HEK293T (cell line): ENCODE measurements around the gene ZBTB21.

ENCODE experiments used
- CTCF ChIA-PET: fragments of 350-600 bp; formaldehyde crosslinking; extraction: SDS; loops from one replicate; lab custom pipeline; 2021; ENCODE audit warnings: antibody characterized with exemption, inconsistent platforms; lab: Yijun Ruan, JAX
- POLR2A ChIA-PET: fragments of 350-600 bp; formaldehyde crosslinking; extraction: SDS; loops from one replicate; lab custom pipeline; 2020; ENCODE audit warnings: antibody characterized with exemption, inconsistent platforms; lab: Yijun Ruan, JAX
- DNase-seq: peaks from one replicate; pipeline ENCODE4 v3.0.0; 2012; ENCODE audit warnings: mixed read lengths; ENCODE audit errors: extremely low spot score
- ARNT ChIP-seq: fragments of 450-650 bp; IDR thresholded peaks from 2 replicates; pipeline ENCODE4 v1.6.1; 2017; ENCODE audit warnings: mild to moderate bottlenecking
- BHLHE40 ChIP-seq: fragments of 450-650 bp; IDR thresholded peaks from 2 replicates; pipeline ENCODE4 v1.6.1; 2016; ENCODE audit warnings: mild to moderate bottlenecking, moderate library complexity, borderline replicate concordance
- CTBP1 ChIP-seq: fragments of 450-650 bp; IDR thresholded peaks from 2 replicates; pipeline ENCODE4 v1.6.1; 2016; ENCODE audit warnings: borderline replicate concordance
- ELF4 ChIP-seq: fragments of 450-650 bp; IDR thresholded peaks from 2 replicates; pipeline ENCODE4 v1.6.1; 2017; ENCODE audit warnings: antibody characterized with exemption
- FOXA1 ChIP-seq: fragments of 450-650 bp; IDR thresholded peaks from 2 replicates; pipeline ENCODE4 v1.6.1; 2016; ENCODE audit warnings: mild to moderate bottlenecking
- FOXK2 ChIP-seq: fragments of 450-650 bp; IDR thresholded peaks from 2 replicates; pipeline ENCODE4 v1.6.1; 2016; ENCODE audit warnings: mild to moderate bottlenecking
- FOXM1 ChIP-seq: fragments of 450-650 bp; IDR thresholded peaks from 2 replicates; pipeline ENCODE4 v1.6.1; 2017; ENCODE audit warnings: mild to moderate bottlenecking, borderline replicate concordance
- HDGF ChIP-seq: fragments of 450-650 bp; IDR thresholded peaks from 2 replicates; pipeline ENCODE4 v1.6.1; 2017; ENCODE audit warnings: antibody characterized with exemption, borderline replicate concordance
- L3MBTL2 ChIP-seq: fragments of 450-650 bp; conservative IDR thresholded peaks from 2 replicates; pipeline ENCODE4 v1.6.1; 2016; ENCODE audit warnings: mild to moderate bottlenecking
- LEF1 ChIP-seq: fragments of 450-650 bp; IDR thresholded peaks from 2 replicates; pipeline ENCODE4 v1.6.1; 2017; ENCODE audit warnings: mild to moderate bottlenecking, borderline replicate concordance
- NFRKB ChIP-seq: fragments of 450-650 bp; IDR thresholded peaks from 2 replicates; pipeline ENCODE4 v1.6.1; 2016; ENCODE audit warnings: mild to moderate bottlenecking, moderate library complexity
- SP1 ChIP-seq: fragments of 450-650 bp; IDR thresholded peaks from 2 replicates; pipeline ENCODE4 v1.6.1; 2017
- SUZ12 ChIP-seq: fragments of 450-650 bp; IDR thresholded peaks from 2 replicates; pipeline ENCODE4 v1.6.1; 2016; ENCODE audit warnings: mild to moderate bottlenecking
- TARDBP ChIP-seq: fragments of 450-650 bp; IDR thresholded peaks from 2 replicates; pipeline ENCODE4 v1.6.1; 2016
- ZNF384 ChIP-seq: fragments of 450-650 bp; IDR thresholded peaks from 2 replicates; pipeline ENCODE4 v1.6.1; 2016
- TF ChIP-seq, protein P1 (sequence below): fragments of 450-650 bp; IDR thresholded peaks from 2 replicates; pipeline ENCODE4 v1.6.1; 2016

ZBTB21 gene

DNA sequence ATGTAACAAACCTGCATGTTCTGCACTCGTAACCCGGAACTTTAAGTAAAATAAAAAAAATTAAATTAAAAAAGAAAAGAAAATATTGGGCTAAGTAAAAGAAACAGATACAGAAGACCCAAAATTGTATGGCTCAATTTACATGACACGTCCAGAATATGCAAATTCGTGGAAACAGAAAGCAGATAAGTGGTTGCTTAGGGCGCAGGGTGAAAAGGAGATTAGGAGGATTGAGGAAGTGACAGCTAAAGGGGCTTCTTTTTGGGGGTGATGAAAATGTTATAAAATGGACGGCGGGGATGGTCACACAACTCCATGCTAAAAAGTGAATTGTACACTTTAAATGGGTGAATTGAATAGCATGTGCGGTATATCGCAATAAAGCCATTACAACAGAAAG is 27.4 kb upstream of the ZBTB21 start:
- TF ChIP-seq CTBP1: no peak
- TF ChIP-seq, protein P1, sequence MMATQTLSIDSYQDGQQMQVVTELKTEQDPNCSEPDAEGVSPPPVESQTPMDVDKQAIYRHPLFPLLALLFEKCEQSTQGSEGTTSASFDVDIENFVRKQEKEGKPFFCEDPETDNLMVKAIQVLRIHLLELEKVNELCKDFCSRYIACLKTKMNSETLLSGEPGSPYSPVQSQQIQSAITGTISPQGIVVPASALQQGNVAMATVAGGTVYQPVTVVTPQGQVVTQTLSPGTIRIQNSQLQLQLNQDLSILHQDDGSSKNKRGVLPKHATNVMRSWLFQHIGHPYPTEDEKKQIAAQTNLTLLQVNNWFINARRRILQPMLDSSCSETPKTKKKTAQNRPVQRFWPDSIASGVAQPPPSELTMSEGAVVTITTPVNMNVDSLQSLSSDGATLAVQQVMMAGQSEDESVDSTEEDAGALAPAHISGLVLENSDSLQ: no peak
- no peak for TF ChIP-seq FOXA1
- no peak for TF ChIP-seq ARNT
- no peak for TF ChIP-seq SP1
- TF ChIP-seq ELF4: no peak
- TF ChIP-seq FOXK2: no peak
- TF ChIP-seq TARDBP: no peak
- no peak for TF ChIP-seq ZNF384
- no peak for TF ChIP-seq SUZ12
- no peak for TF ChIP-seq BHLHE40
- TF ChIP-seq LEF1: no peak
- no peak for TF ChIP-seq NFRKB
- no peak for TF ChIP-seq HDGF
- no peak for TF ChIP-seq FOXM1
- no peak for TF ChIP-seq L3MBTL2
- POLR2A ChIA-PET: interaction anchor here (0.9 kb wide), 1 partner anchor 26 kb away, joined by 3 read pairs; no protein-coding TSS in a partner anchor
- CTCF ChIA-PET: interaction anchor here (0.8 kb wide), 1 partner anchor 55 kb away, joined by 4 read pairs; no protein-coding TSS in a partner anchor
- DNase-seq: no peak

- ChIA-PET POLR2A (no interaction called here), CTCF (no interaction called here)
- DNase-seq: no peak
- TF ChIP-seq LEF1: no peak
- TF ChIP-seq HDGF: no peak
- no peak for TF ChIP-seq SP1
- TF ChIP-seq CTBP1: no peak
- no peak for TF ChIP-seq NFRKB
- no peak for TF ChIP-seq SUZ12
- TF ChIP-seq L3MBTL2: no peak
- TF ChIP-seq, protein P1: no peak
- no peak for TF ChIP-seq TARDBP
- no peak for TF ChIP-seq ARNT
- TF ChIP-seq FOXK2: no peak
- no peak for TF ChIP-seq FOXM1
- TF ChIP-seq ZNF384: no peak
- TF ChIP-seq BHLHE40: no peak
- TF ChIP-seq ELF4: no peak
These were observed 26.2 kb upstream of the ZBTB21 start for GRCh38 chr21:42036313-42036712.

DNA sequence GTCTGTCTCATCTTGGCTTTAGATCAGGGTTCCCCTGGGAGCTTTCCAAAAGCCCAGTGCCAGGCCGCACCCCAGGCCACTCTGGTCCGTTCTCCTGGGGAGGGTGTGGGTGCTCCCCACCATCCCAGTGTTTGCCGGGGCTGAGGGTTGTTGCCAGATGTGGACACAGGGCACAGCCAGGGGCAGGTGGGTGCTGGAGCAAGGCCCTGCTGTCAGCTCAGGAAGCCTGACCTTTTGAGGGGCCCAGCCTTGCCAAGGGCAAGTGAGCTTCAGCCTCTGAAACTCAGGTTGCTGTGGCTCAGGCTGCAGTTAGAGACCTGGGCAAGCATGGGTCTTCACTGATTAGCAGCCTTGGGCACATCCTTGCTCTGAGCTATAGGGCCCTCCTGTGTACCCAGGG is 22.8 kb upstream of the ZBTB21 start:
- no peak for DNase-seq
- TF ChIP-seq SUZ12: no peak
- TF ChIP-seq LEF1: no peak
- no peak for TF ChIP-seq BHLHE40
- TF ChIP-seq L3MBTL2: no peak
- TF ChIP-seq ARNT: no peak
- no peak for TF ChIP-seq TARDBP
- no peak for TF ChIP-seq FOXK2
- ChIA-PET CTCF (interaction anchor here (0.6 kb wide), 1 partner anchor 43 kb away, joined by 3 read pairs; no protein-coding TSS in a partner anchor), POLR2A (no interaction called here)

DNA sequence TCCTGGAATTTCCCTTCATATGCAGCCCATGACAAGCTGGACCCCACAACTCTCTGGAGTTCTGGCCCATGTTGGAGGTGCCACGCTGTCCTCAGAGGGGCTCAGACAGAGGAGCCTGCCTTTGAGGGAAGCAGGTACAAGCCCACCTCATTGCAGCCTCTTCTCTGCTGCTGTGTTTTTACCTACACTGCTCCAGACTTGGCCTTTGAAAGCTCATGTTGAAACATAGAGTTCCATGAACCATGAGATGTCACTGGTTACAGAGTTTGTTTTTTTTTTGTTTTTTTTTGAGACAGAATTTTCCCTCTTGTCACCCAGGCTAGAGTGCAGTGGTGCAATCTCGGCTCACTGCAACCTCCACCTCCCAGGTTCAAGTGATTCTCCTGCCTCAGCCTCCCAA is 22.1 kb upstream of the ZBTB21 start:
- no peak for DNase-seq
- POLR2A ChIA-PET: no interaction called here
- CTCF ChIA-PET: no interaction called here
- TF ChIP-seq HDGF (no peak), FOXK2 (no peak), CTBP1 (no peak), ZNF384 (no peak), ELF4 (no peak), NFRKB (no peak), BHLHE40 (no peak), TARDBP (no peak), LEF1 (no peak), SP1 (no peak), ARNT (no peak)
- TF ChIP-seq, protein P1: no peak

DNA sequence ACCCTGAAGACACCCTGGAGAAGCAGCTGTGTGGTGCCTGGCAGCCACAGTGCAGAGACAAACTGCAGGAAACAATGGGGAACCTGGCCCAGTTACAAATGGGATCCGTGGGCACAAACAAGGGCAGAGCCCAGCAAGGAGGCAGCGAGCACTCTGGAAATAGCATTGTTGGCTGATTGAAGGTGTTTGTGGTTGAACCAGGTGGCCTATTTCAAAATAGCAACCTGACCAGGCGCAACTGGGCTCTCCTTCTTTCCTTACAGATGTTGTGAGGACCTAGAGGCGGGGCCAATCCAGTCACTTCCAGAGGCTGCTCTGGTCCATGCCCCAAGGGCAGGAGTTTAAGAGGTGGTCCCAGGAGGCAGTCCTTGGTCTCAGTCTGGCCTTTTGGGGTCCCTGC is 21.7 kb upstream of the ZBTB21 start:
- no peak for TF ChIP-seq ZNF384
- TF ChIP-seq ARNT: no peak
- TF ChIP-seq, protein P1: no peak
- TF ChIP-seq LEF1: no peak
- no peak for TF ChIP-seq ELF4
- no peak for TF ChIP-seq SP1
- no peak for TF ChIP-seq CTBP1
- TF ChIP-seq TARDBP: no peak
- ChIA-PET CTCF (no interaction called here), POLR2A (no interaction called here)
- no peak for DNase-seq

DNA sequence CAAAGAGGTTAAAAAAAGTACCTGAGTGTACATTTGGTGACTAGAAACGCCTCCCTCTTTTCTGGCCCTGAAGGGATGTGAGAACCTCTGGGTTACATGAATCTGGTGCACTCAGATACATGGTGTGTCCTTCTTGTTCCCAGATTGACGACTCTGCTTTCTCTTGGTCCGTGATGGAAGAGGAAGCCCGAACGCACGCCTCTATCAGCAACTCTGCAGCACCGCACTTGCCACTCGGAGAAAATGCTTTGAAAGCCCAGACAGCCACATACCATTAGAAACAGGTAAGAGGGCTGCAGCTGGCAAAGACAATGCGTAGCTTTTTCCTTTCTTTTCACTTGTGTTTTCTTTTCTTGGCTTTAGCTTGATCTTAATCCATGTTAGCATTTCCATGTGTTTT is 21.1 kb upstream of the ZBTB21 start:
- POLR2A ChIA-PET: no interaction called here
- CTCF ChIA-PET: no interaction called here
- TF ChIP-seq ELF4: no peak
- no peak for TF ChIP-seq SP1
- TF ChIP-seq HDGF: no peak
- no peak for TF ChIP-seq FOXA1
- no peak for TF ChIP-seq SUZ12
- TF ChIP-seq FOXK2: no peak
- TF ChIP-seq, protein P1: no peak
- no peak for TF ChIP-seq L3MBTL2
- no peak for TF ChIP-seq BHLHE40
- TF ChIP-seq CTBP1: no peak
- TF ChIP-seq ZNF384: no peak
- no peak for TF ChIP-seq NFRKB
- no peak for TF ChIP-seq TARDBP
- no peak for TF ChIP-seq ARNT
- no peak for TF ChIP-seq LEF1
- no peak for TF ChIP-seq FOXM1
- no peak for DNase-seq
